ENCODE results near the gene USP21. TPM values are rescaled to one million over a fixed set of nuclear protein-coding genes. Genes with fewer than 3 reads are reported as not detected.

The USP21 gene
- total RNA-seq, 3 donors from 2014 or later: 20.1 to 35.4 (median 29.5) TPM

- ATAC-seq: no peak
- DNase-seq: no peak
- no peak for TF ChIP-seq CTCF (IDR thresholded peaks at IDR 0.05)
- Histone ChIP-seq H3K4me3 (no peak overlapping the region), H3K9me3 (no peaks in the 10 kb centered on the region), H3K4me1 (ENCODE audit: low read depth) (peaks cover 23% of the 10 kb centered on the region), H3K36me3 (ENCODE audit: low read depth) (peaks cover 11% of the 10 kb centered on the region)
- intact Hi-C loops (cut with DNase I, micrococcal nuclease): no loop called here
Measured at GRCh38 chr1:161121834-161122233, 37.5 kb upstream of the USP21 start.

- DNase-seq (no peak), ATAC-seq (no peak)
- TF ChIP-seq CTCF (IDR thresholded peaks at IDR 0.05): no peak
- intact Hi-C loops (cut with DNase I, micrococcal nuclease): no loop called here
- peaks cover 18% of the 10 kb centered on the region for H3K4me1 ChIP-seq (ENCODE audit: low read depth)
- no peaks in the 10 kb centered on the region for H3K9me3 ChIP-seq
- H3K36me3 ChIP-seq (ENCODE audit: low read depth): peaks cover 11% of the 10 kb centered on the region
- no peak overlapping the region for H3K4me3 ChIP-seq
Measured at GRCh38 chr1:161122967-161123366, 36.3 kb upstream of the USP21 start.

DNA sequence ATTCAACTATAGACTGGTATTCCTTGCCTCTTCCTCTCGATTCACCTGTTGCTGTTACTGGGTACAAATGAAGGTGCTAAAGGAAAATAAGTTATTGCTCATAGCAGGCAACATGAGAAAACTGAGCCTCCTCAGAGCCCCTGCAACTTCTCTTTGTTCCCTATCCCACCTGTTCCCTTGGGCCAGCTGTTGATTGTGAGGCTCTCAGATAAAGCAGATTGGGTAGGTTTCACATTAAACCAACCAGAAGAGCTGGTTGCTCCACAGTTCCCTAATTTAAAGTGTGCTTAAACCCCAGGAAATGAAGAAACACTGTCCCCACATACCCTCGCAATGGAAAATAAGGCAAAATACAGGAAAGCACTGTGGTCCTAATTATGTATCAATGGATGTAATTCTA is 31.7 kb upstream of the USP21 start:
- peaks cover 3% of the 10 kb centered on the region for H3K4me1 ChIP-seq (ENCODE audit: low read depth)
- TF ChIP-seq CTCF (IDR thresholded peaks at IDR 0.05): no peak
- H3K9me3 ChIP-seq: no peaks in the 10 kb centered on the region
- intact Hi-C loops (cut with DNase I, micrococcal nuclease): no loop called here
- no peak for DNase-seq
- no peak overlapping the region for H3K4me3 ChIP-seq
- peaks cover 5% of the 10 kb centered on the region for H3K36me3 ChIP-seq (ENCODE audit: low read depth)
- ATAC-seq: no peak

DNA sequence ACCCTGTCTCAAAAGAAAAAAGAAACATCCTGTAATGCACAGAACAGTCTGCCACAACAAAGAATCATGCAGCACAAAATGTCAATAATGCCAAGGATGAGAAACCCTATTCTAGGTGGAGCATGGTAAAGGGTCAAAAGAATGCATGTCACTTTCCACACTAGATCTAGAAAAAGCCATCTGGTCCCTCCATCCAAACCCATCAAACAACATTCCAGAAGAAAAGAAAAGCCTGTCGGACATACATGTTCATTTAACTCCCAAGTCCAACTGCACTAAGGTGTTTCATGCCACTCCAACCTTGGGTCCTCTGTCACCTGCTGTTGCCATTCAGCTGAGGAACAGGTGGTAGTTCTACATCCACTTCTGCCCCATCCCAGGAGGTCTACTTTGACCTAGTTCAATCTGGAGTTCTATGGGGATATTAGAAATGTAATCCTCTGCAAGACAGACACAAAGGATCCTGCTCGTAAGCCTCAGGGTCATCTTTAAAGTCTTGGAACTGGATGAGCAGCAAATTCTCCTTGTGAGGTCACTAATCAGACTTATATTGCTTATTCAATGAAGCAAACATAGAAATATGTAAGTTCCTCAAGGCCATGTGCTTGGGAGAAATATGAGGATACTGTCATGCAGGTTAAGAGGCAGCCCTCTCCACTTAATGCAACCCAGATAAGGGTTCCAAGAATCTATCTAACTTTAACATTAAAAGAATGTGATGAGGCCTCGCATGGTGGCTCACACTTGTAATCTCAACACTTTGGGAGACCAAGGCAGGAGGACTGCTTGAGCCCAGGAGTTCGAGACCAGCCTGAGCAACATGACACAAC is 30.5 kb upstream of the USP21 start:
- Histone ChIP-seq H3K4me3 (no peak overlapping the region), H3K4me1 (ENCODE audit: low read depth) (peaks cover 8% of the 10 kb centered on the region), H3K9me3 (no peaks in the 10 kb centered on the region), H3K36me3 (ENCODE audit: low read depth) (no peaks in the 10 kb centered on the region)
- DNase-seq: no peak
- no peak for ATAC-seq
- no peak for TF ChIP-seq CTCF (IDR thresholded peaks at IDR 0.05)
- intact Hi-C loops (cut with DNase I, micrococcal nuclease): no loop called here

- H3K36me3 ChIP-seq (ENCODE audit: low read depth): no peaks in the 10 kb centered on the region
- no peak for DNase-seq
- ATAC-seq: no peak
- intact Hi-C loops (cut with DNase I, micrococcal nuclease): no loop called here
- no peak for TF ChIP-seq CTCF (IDR thresholded peaks at IDR 0.05)
- H3K4me3 ChIP-seq: no peak overlapping the region
- peaks cover 16% of the 10 kb centered on the region for H3K4me1 ChIP-seq (ENCODE audit: low read depth)
- H3K9me3 ChIP-seq: no peaks in the 10 kb centered on the region
Measured at GRCh38 chr1:161130266-161130665, 29.0 kb upstream of the USP21 start.

Data from mucosa of descending colon (tissue), 3 donors.